PC-3 (cell line): Measurements from ENCODE around the gene TECTA. TPM values are rescaled to one million over a fixed set of nuclear protein-coding genes. Genes with fewer than 3 reads are reported as not detected.
A peak's percentile ranks its signal among the peaks of the same experiment; 100 is the strongest.

Source experiments
- ATAC-seq: fragments of 200-7000 bp; cut with Tn5 transposase; 2 replicates; pipeline ENCODE4 v1.9.1; 2020; ENCODE audit warnings: mild to moderate bottlenecking, moderate library complexity
- Bru-seq: library from RNA; stranded (reverse); fragments of 400-500 nt; gene quantifications from one replicate; lab custom pipeline; 2021; lab: Mats Ljungman, UMichigan
- BruChase-seq, 2 experiments: library from RNA; stranded (reverse); fragments of 400-500 nt; gene quantifications; one replicate each; lab custom pipeline; 2021; lab: Mats Ljungman, UMichigan
- BruUV-seq: library from RNA; stranded (reverse); fragments of 400-500 nt; replicated peaks from 2 replicates; lab custom pipeline; 2021; lab: Mats Ljungman, UMichigan
- CTCF ChIA-PET: fragments of 300-600 bp; sonication (Branson Sonifier 250); formaldehyde crosslinking; loops from one replicate; lab custom pipeline; 2022; ENCODE audit warnings: antibody characterized with exemption; lab: Charles Lee
- POLR2A ChIA-PET: fragments of 300-600 bp; sonication (Branson Sonifier 250); formaldehyde crosslinking; loops from one replicate; lab custom pipeline; 2022; ENCODE audit warnings: antibody characterized with exemption; ENCODE audit not compliant: unreplicated experiment; lab: Charles Lee
- DNase-seq: peaks from one replicate; pipeline ENCODE4 v3.0.0-alpha.2; 2015
- H2AFZ ChIP-seq: fragments of 300-600 bp; sonication (generic); 2 replicates; pipeline ENCODE4 v1.6.0; 2016; ENCODE audit warnings: antibody characterized with exemption, low read length
- H3F3A ChIP-seq: fragments of 300-600 bp; sonication (generic); one replicate; pipeline ENCODE4 v1.6.0; 2017; ENCODE audit warnings: antibody characterized with exemption, low read length, control low read depth, mild to moderate bottlenecking; ENCODE audit not compliant: unreplicated experiment
- H3K27ac ChIP-seq: fragments of 300-600 bp; sonication (generic); 2 replicates; pipeline ENCODE4 v1.5.1; 2016; ENCODE audit warnings: mild to moderate bottlenecking, low read length
- H3K27me3 ChIP-seq: fragments of 300-600 bp; sonication (generic); 2 replicates; pipeline ENCODE4 v1.6.1; 2016; ENCODE audit warnings: low read length, mixed read lengths
- H3K36me3 ChIP-seq: fragments of 300-600 bp; sonication (generic); 2 replicates; pipeline ENCODE4 v1.6.1; 2016; ENCODE audit warnings: low read depth, mixed run types, low read length, mixed read lengths
- H3K4me1 ChIP-seq: fragments of 300-600 bp; sonication (generic); 2 replicates; pipeline ENCODE4 v1.5.1; 2016; ENCODE audit warnings: low read length; ENCODE audit not compliant: insufficient read depth
- H3K4me2 ChIP-seq: fragments of 300-600 bp; sonication (generic); 2 replicates; pipeline ENCODE4 v1.6.0; 2016; ENCODE audit warnings: low read length
- H3K4me3 ChIP-seq: fragments of 300-600 bp; sonication (generic); 2 replicates; pipeline ENCODE4 v1.5.1; 2016; ENCODE audit warnings: mild to moderate bottlenecking, low read length, mixed read lengths
- H3K79me2 ChIP-seq: fragments of 300-600 bp; sonication (generic); 2 replicates; pipeline ENCODE4 v1.6.1; 2017; ENCODE audit warnings: low read length, mixed read lengths
- H3K9ac ChIP-seq: fragments of 300-600 bp; sonication (generic); 2 replicates; pipeline ENCODE4 v1.6.0; 2016; ENCODE audit warnings: mild to moderate bottlenecking, low read length
- H3K9me2 ChIP-seq: fragments of 300-600 bp; sonication (generic); replicated peaks from 2 replicates; pipeline ENCODE4 v1.6.1; 2016; ENCODE audit warnings: mixed run types, low read length, mixed read lengths
- H3K9me3 ChIP-seq: fragments of 300-600 bp; sonication (generic); 2 replicates; pipeline ENCODE4 v1.6.1; 2016; ENCODE audit warnings: low read length, mixed read lengths
- H4K20me1 ChIP-seq: fragments of 300-600 bp; sonication (generic); 2 replicates; pipeline ENCODE4 v1.6.1; 2016; ENCODE audit warnings: low read length, mixed read lengths
- CTCF ChIP-seq: fragments of 300-600 bp; sonication (generic); conservative IDR thresholded peaks from 2 replicates; pipeline ENCODE4 v1.5.1; 2017; ENCODE audit warnings: antibody characterized with exemption, low read depth, mild to moderate bottlenecking, low read length
- EZH2 ChIP-seq: fragments of 300-600 bp; sonication (generic); IDR thresholded peaks from one replicate; pipeline ENCODE4 v1.6.1; 2017; ENCODE audit warnings: antibody characterized with exemption, mild to moderate bottlenecking, low read length; ENCODE audit not compliant: unreplicated experiment
- EZH2phosphoT487 ChIP-seq: fragments of 300-600 bp; sonication (generic); IDR thresholded peaks from 2 replicates; pipeline ENCODE4 v1.6.1; 2018; ENCODE audit warnings: mild to moderate bottlenecking, antibody characterized with exemption, low read length, borderline replicate concordance
- intact Hi-C: fragments of 100-400 bp; cut with micrococcal nuclease; formaldehyde crosslinking; loops from 2 replicates; pipeline ENCODE4 v1.9.0; 2023
- long read RNA-seq: library from polyadenylated mRNA; unstranded; transcript quantifications from one replicate; pipeline ENCODE4 v2.0.0, GENCODE V29; 2021; ENCODE audit not compliant: unreplicated experiment
- total RNA-seq: library from RNA; depleted of rRNA; stranded (reverse); fragments of >200 nt; gene quantifications from 2 replicates; pipeline ENCODE4 v1.2.3, GENCODE V29; 2014; rRNA removed

TECTA gene
- 0.11 and 0.46 TPM in 2 replicates for total RNA-seq
- Bru-seq, nascent RNA, result percentile 14 among the genes with signal in this experiment
- percentile 23 among the genes with signal in this experiment for BruChase-seq, experiment 1, labeled RNA remaining after a 6-hour chase
- BruChase-seq, experiment 2, labeled RNA remaining after a 2-hour chase, result percentile 29 among the genes with signal in this experiment
- long read RNA-seq, result 0 reads

GRCh38 chr11:121100943-121101342 lies at the start of gene TECTA:
TECTA (plus strand) TSS chr11:121101243; CDS start chr11:121102666, 1,423 bp downstream.
- Histone ChIP-seq H3K4me2 (no peak within 1 kb of the TSS), H3K79me2 (no peaks in the 10 kb centered on the region), H3F3A (no peaks in the 10 kb centered on the region), H2AFZ (no peak within 1 kb of the TSS), H3K27ac (no peak within 1 kb of the TSS), H3K4me1 (peaks cover 12% of the 10 kb centered on the region), H3K27me3 (peaks cover 27% of the 10 kb centered on the region), H3K9me3 (no peaks in the 10 kb centered on the region), H3K36me3 (no peaks in the 10 kb centered on the region), H3K9ac (no peak within 1 kb of the TSS), H4K20me1 (no peaks in the 10 kb centered on the region), H3K9me2 (no peaks in the 10 kb centered on the region), H3K4me3 (no peak within 1 kb of the TSS)
- DNase-seq, result no peak
- ATAC-seq, result no peak
- CTCF ChIA-PET, result no interaction called here
- no TSS peak for BruUV-seq
- POLR2A ChIA-PET, result no interaction called here
- no peak for TF ChIP-seq EZH2phosphoT487
- no peak for TF ChIP-seq EZH2
- no peak for TF ChIP-seq CTCF
- intact Hi-C loops, result loop anchor here (1.0 kb wide), 1 partner anchor 34 kb away; no protein-coding TSS in a partner anchor

GRCh38 chr11:121053244-121053643 lies 47.8 kb upstream of the TECTA start:
- no peak overlapping the region for H2AFZ ChIP-seq
- no peak overlapping the region for H3K4me3 ChIP-seq
- no peaks in the 10 kb centered on the region for H3K9me2 ChIP-seq
- no peaks in the 10 kb centered on the region for H3K27me3 ChIP-seq
- ChIA-PET CTCF (no interaction called here), POLR2A (no interaction called here)
- H3K4me2 ChIP-seq, result no peak overlapping the region
- TF ChIP-seq CTCF, result no peak
- TF ChIP-seq EZH2, result no peak
- intact Hi-C loops, result no loop called here
- H3K36me3 ChIP-seq, result peaks cover 9% of the 10 kb centered on the region
- peaks cover 7% of the 10 kb centered on the region for H3K4me1 ChIP-seq
- H3F3A ChIP-seq, result no peaks in the 10 kb centered on the region
- H3K27ac ChIP-seq, result no peak overlapping the region
- no peaks in the 10 kb centered on the region for H4K20me1 ChIP-seq
- no peak for DNase-seq
- BruUV-seq, result no TSS peak
- H3K9ac ChIP-seq, result no peak overlapping the region
- no peak for ATAC-seq
- no peaks in the 10 kb centered on the region for H3K79me2 ChIP-seq
- no peaks in the 10 kb centered on the region for H3K9me3 ChIP-seq

GRCh38 chr11:121054266-121054665 lies 46.8 kb upstream of the TECTA start:
- Histone ChIP-seq H3K79me2 (no peaks in the 10 kb centered on the region), H3F3A (no peaks in the 10 kb centered on the region), H3K9ac (no peak overlapping the region), H3K36me3 (peaks cover 9% of the 10 kb centered on the region), H3K9me2 (no peaks in the 10 kb centered on the region), H3K4me1 (no peaks in the 10 kb centered on the region), H4K20me1 (no peaks in the 10 kb centered on the region), H3K27ac (no peak overlapping the region), H3K4me3 (no peak overlapping the region), H3K27me3 (no peaks in the 10 kb centered on the region), H3K9me3 (no peaks in the 10 kb centered on the region), H3K4me2 (no peak overlapping the region), H2AFZ (no peak overlapping the region)
- intact Hi-C loops, result no loop called here
- ChIA-PET POLR2A (no interaction called here), CTCF (no interaction called here)
- ATAC-seq (no peak), DNase-seq (no peak)
- no TSS peak for BruUV-seq
- TF ChIP-seq CTCF, result no peak
- TF ChIP-seq EZH2, result no peak
- TF ChIP-seq EZH2phosphoT487, result no peak
